ENCODE measurements around the gene GNG12.

GNG12 gene

DNA sequence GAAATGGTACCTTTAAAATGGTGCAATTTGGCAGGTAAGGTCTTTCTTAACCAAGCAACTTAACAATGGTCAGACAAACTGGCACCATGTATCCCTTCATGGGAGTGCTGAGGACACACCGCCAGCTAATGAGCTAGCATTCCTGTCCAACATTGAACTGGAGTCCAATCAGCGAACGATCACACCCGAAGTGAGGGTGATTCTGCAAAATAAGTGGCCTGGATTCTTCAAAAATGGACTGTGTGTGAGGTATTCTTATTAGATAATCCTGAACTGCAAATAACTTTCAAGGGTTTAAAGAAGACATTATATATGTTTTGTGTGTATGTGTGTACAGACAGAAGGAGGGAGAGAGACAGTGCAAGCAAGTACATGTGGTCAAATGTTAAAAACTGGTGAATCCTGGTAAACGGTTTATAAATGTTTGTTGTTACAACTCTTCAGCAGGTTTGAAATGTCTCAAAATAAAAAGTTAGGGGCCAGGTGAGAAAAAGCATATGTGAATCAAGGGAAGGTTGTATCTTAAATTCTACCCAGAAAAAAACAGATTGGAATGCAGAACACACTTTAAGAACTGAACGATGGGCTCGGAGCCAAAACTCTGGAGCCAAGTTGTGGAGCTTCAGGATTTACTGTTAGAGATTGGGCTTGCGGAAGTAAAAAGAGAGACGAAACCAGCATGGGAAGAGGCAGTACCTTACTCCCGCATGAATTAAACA is 127.4 kb downstream of the GNG12 start:
- no peak for DNase-seq (ENCODE audit: low spot score)

DNA sequence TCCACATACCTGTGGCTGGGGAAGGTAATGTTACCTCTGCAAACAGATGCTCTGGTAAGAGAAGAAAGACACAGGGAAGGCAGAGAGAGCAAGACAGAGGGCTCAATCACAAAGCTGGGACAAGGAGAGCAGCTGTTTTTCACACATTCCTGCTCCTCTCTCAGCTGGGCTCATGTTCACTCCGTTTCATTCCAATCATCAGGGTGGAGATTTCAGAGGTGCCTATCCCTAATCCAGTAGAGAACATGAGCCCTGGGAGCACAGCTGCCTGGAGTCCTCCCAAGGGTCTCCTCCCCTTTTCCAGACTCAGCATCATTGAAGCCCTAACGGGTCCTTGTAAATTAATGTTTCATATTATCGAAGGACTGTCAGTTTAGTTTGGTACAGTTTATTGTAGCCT is 128.9 kb downstream of the GNG12 start:
- no peak for DNase-seq (ENCODE audit: low spot score)

DNA sequence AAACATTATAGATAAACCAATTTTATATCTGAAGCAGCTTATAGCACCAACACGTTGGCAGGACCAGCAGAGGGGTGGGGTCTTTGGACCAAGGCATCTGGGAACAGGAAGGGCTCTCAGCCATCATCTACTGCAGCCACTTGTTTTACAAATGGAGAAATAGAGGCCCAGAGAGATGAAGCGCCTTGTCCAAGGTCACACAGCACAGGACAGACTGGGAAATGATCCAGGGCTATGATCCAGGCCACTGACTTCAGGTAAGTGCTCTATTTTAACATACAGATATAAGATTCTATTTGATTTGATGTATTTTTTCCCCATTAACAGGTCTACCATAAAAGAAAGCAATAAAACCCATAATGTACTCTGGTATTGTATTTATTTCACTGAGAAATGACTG is 131.4 kb downstream of the GNG12 start:
- DNase-seq (ENCODE audit: low spot score): no peak

DNA sequence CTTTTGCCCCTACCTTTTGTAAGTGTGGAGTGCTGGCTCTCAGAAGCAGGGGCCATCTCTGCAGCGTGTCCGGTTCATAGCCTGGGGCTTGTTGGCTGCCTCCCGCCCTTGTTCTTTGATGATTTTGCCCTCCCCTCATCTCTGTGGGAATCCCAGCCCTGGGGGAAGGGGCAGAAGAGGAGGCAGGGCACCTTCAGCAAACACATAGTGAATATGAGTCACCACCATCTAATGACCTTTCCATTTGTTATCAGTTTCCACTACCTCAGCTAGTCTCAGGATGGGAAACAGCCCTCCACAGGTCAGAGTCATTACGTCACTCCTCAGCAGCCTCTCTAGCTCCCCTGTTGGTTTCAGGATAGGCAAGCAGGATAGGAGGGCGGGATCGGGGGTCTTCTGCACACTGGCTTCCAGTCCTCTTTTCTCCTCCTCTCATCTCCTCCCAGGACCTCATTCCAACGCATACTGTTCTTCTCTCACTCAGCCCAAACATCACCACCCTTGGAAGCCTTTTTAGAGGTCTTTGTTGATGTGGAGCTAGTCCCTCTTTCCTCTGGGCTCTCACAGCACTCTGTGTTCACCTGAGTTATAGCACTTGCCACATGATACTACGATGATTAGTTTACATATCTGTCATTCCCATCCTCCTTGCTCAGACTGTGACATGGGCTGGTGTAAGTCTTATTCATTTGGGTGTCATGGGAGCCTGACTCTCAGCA is 132.4 kb downstream of the GNG12 start:
- no peak for DNase-seq (ENCODE audit: low spot score)

DNA sequence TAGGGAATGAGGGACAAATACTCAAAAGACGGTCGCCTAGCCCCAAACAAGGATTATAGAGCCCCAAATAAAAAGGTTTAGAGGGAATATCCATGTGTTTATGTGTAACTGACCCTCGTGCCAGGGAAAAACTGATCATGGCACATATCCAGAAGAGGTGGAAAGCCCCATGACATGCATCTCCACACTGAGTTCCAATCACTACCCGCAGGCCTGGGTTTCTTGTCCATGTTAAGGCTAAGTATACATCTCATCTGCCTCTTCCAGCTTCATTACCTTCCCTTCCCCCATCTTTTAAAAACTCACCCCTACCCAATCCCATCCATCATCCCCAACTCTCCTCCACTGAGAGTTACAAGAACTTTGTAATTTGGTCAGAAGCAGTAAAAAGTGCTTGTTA is 133.0 kb downstream of the GNG12 start:
- no peak for DNase-seq (ENCODE audit: low spot score)

DNA sequence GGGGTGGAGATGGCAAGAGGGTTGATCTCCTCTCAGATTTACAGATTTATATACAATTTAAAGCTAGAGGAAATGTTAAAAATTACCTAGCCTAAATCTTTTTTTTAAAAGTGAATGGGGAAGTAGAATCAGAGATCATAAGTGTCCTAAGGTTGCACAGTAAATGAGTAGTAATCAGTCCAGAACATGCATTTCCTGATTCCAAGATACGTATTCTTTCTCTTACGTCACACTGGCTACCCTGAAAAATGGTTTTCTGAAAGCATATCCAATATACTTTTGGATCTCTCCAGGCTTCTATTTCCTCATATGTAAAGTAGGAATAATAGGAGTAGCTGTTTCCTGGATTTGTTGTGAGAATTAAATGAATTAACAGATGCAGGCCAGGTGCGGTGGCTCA is 136.6 kb downstream of the GNG12 start:
- DNase-seq (ENCODE audit: low spot score): no peak

DNA sequence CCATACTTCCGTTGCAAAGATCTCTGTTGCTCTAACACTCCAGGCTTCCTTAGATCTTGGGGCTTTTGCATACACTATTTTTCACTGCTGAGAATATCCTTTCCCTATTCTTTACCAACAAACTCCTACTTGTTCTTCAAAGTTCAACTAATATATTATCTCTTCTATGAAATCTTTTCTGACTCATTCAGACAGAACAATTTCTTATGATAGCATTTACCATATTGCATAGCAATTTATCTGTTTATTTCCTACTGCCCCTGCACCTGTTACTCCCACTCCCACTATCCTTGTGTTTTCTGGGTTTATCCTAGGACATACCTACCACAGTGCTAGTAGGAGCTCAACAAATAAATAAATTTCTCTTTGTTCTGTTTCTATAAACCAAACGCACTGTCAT is 137.3 kb downstream of the GNG12 start:
- no peak for DNase-seq (ENCODE audit: low spot score)

DNA sequence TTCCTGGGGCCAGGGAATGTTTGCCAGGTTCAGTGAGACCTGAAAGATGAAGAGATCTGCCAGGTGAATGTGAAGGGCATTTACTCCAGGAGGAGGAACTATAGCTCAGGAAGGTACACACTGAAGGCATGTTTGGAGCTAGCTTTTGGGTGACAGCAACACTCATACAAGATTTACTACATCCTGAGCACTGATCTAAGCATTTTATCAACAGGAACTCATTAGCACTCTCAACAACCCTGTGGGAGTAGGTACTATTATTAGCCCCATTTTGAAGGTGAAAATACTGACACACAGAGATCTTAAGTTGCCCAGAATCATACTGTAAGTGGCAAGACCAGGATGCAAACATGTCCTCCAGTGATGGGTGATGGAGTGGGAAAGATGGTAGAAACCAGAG is 141.6 kb downstream of the GNG12 start:
- DNase-seq (ENCODE audit: low spot score): no peak

DNA sequence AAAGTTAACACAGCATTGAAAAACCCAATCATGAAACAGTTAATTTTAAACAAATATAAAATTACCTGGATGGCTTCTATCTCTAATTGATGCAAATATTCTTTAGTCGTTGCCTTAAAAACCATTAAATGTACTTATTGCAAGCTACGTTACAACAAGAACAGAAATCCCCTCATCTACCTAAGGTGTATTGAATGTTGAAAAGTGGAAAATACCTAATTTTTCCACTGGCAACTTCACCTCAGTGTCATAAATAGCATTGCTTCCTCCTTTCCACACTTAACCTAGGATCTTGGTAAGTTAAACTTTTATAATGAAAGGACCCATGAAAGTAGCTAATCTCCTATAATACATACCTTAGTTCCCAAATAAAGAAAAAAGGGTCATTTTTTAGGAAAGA is 142.9 kb downstream of the GNG12 start:
- DNase-seq (ENCODE audit: low spot score): no peak

DNA sequence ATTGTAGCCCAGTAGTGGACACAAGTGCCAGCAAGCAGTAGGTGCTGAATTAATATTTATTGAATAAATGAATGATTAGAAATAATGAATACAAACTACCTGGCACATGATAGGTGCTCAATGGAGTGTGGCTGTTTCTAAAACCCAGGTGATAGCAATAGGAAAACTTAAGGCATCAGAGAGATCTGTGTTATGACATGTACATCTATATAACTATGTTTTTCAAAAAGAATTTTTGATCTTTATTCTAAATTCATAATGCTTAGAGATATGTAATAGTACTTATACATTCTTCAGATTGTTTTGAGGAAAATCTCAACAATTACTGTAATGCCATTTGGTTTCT is 143.3 kb downstream of the GNG12 start:
- DNase-seq (ENCODE audit: low spot score): no peak

DNA sequence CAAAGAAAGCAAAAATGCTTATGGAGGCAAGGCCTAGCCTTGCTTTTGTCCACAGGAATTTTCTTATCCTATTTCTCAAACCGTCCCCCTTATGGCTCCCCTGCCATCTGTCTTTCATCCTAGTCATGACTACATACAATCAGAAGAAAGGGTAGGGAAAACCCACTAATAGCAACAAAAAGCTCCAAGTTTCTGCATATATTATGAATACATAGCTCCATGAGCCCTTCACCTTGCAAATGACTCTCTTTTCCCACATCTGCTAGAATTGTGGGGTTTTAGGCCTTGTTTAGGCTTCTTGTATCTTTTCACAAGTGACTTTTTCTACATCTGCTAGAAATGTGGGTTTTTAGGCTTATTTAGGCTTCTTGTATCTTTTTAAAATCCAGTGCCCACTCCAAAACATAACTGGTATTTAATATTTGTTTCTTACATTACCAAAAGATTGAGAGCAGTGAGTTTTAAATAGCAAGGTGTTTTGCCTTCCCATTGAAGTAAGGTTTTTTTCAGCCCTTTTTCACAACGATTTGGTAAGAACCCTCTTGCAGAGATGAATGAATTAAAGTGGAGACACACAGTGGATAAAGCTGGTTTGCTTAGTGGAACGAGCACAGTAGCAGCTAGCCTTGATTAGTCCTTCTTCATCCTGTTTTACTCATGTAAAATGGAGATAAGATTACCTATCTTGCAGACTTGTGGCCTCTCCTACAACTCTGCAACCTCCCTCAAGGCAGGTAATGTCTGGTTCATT is 143.8 kb downstream of the GNG12 start:
- DNase-seq (ENCODE audit: low spot score): no peak

DNA sequence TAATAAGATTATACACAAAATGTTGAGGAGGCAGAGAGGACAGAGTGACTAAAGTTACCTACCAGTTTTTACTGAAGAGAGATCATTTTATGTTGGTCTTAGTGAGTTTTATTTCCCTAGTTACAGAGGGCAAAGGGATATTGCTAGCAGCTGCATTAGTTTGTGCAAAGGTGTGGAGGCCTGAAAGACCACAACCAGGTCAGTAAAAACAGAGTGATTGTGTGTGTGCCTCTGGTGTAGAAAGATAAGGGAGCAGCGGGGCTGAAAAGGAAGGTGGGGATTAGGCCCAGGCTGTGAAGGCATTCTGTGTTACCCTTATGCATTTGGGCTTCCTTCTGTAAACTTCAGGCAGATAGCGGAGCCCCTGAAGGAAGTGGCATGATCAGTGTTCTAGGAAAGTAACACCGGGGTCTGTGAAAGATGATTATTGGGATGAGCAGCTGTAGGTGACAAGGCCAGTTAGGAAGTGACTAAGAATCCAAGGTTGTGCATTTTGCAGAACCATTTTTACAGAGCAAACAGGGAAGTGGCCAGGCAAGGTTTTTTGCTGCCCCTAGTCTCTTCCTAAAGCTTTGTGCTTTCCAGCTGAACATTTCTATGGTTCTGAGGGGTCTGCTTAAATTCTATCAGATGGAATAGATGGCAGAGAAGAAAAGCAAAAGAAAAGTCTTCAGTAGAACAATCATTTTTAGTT is 144.6 kb downstream of the GNG12 start:
- no peak for DNase-seq (ENCODE audit: low spot score)

DNA sequence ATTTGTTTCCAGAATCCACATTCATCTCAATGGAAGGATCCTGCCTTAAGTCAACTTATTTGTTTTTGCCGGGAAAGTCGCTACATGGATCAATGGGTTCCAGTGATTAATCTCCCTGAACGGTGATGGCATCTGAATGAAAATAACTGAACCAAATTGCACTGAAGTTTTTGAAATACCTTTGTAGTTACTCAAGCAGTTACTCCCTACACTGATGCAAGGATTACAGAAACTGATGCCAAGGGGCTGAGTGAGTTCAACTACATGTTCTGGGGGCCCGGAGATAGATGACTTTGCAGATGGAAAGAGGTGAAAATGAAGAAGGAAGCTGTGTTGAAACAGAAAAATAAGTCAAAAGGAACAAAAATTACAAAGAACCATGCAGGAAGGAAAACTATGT is 145.6 kb downstream of the GNG12 start:
- no peak for DNase-seq (ENCODE audit: low spot score)

DNA sequence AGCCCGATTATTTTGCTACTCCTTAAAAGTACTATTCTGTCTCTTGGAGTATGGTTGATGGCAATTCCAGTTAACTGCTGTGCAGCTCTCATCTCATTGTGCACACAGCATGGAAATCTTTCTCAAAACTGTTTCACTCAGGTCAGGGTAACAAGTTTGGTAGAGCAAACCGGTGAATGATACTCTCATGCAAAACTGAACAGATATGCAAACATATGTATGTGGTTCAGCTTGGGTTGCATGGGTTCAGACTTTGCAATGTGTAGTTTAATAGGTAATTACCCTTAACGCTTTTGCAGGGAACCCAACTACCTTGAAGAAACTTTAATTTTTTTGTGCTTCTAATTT is 146.1 kb downstream of the GNG12 start:
- DNase-seq (ENCODE audit: low spot score): no peak

DNA sequence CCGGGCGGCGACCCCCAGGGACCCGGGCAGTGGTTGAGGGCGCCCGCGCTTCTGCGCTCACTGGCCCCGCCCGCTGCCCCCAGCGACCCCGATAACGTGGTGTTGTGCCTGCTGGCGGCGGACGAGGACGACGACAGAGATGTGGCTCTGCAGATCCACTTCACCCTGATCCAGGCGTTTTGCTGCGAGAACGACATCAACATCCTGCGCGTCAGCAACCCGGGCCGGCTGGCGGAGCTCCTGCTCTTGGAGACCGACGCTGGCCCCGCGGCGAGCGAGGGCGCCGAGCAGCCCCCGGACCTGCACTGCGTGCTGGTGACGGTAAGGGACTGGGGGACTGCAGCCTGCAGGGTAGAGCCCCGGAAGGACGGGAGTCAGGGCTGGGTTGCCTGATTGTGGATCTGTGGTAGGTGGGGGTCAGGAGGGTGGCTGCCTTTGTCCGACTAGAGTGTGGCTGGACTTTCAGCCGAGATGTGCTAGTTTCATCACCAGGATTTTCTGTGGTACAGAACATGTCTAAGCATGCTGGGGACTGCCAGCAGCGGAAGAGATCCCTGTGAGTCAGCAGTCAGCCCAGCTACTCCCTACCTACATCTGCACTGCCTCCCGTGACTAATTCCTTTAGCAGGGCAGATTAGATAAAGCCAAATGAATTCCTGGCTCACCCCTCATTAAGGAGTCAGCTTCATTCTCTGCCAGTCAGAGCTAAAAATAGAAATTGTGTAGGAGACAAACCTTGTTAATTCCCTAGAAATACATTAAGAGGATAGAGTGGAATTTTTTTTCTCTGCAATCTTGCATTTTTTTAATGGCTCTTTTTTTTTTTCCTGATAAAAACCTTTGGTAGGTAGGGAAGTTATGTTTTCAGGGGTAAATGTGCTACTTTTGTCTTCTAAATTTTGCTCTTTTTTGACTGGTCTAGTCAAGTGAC is 146.7 kb downstream of the GNG12 start:
- DNase-seq (ENCODE audit: low spot score): peak; percentile 43

DNA sequence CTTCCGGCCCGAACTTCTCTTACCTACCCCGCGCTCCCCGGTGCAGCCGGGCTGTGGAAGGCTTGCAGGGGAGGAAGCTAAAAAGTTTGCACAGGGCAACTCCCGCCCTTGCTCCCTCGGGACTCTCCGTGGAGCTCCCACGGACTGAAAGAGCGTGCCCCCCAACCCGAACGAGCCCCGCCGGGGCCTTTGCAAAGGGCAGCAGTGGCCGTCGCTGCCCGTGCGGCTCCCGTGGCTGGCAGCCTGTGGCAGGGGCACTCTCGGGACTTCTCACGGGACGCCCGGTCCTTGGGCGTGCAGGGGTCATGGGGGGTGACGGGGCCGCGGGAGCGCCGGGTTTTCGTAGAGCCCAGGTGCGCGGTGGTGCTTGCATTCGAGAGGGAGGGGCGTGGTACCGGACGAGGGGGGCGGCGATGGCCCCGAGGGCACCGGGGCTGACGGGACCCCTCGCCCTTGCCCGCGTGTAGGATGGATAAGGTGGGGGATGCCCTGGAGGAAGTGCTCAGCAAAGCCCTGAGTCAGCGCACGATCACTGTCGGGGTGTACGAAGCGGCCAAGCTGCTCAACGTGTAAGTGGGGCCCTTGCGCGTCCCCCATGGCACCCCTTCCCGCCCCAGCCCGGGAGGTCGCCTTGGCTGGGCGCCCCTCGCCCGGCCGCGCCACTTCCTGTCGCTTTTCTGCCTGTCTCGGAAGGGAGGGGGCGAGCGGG is 147.6 kb downstream of the GNG12 start:
- DNase-seq (ENCODE audit: low spot score): peak; percentile 30

DNA sequence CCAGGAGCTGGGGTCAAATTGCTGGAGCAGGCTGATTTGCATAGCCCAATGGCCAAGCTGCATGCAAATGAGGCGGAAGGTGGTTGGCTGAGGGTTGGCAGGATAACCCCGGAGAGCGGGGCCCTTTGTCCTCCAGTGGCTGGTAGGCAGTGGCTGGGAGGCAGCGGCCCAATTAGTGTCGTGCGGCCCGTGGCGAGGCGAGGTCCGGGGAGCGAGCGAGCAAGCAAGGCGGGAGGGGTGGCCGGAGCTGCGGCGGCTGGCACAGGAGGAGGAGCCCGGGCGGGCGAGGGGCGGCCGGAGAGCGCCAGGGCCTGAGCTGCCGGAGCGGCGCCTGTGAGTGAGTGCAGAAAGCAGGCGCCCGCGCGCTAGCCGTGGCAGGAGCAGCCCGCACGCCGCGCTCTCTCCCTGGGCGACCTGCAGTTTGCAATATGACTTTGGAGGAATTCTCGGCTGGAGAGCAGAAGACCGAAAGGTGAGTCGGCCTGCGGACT is 148.2 kb downstream of the GNG12 start, which contains the start of gene GADD45A:
Gene GADD45A (plus strand): TSS at position 135 of the 491 bp plus-strand sequence. CDS start 294 bp downstream, at position 429.
- DNase-seq (ENCODE audit: low spot score): peak; percentile 93

DNA sequence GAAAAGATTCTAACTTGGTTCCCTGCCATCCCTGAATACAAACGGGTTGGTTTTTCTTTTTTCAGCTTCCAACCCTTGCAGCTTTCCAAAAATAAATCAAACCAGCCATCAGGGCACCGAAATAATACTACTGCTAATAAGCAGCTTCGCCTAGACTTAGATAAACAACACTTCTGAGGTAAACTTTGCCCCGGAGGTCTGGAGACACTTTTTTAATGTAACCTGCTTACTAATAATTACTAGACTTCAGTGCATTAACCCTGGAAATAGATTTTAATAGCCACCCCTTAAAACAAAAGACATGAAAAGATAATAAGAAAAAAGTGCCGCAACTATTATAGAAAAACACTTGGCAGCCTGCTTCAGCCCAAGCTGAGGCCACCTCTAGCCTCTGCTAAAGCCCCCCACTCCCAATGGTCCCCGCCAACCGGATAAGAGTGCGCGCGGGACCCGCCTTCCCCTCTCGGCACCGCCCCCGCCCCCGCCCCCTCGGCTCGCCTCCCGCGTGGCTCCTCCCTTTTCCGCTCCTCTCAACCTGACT is 148.7 kb downstream of the GNG12 start:
- no peak for DNase-seq (ENCODE audit: low spot score)

DNA sequence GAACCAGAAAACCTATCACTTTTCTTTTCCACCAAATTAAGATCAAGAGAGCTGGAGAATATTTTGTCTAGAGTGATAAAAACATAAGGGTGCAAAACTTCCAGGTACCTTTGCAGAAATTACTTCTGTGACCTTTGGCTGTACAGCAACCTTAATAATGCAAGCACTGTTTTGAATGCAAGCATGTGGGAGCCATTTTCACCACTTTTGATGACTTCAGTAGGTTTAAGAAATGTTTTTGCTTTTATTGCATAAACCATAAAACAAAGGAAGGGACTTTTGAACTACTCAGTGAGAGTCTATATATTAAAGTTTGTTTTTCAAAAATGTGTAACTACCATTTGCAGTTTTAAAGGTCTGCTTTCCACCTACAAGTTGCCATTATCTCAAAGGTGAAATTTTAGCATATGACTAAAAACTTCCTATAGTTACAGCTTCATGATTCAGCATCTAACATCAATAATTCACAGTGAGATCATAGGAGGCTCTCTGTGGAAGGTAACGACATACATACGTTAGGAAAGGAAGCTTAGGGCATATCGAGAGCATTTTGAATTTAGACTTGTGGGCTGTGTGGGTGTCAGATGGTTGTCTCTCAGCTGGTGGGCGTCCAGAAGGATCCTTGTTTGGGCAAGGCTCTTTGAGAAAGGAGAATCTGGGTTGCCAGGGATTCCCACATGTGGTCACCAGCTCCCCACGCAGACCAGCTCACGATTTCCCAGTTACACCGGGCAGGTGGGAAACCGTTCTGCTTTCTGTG is 149.3 kb downstream of the GNG12 start:
- peak; percentile 16 for DNase-seq (ENCODE audit: low spot score)

DNA sequence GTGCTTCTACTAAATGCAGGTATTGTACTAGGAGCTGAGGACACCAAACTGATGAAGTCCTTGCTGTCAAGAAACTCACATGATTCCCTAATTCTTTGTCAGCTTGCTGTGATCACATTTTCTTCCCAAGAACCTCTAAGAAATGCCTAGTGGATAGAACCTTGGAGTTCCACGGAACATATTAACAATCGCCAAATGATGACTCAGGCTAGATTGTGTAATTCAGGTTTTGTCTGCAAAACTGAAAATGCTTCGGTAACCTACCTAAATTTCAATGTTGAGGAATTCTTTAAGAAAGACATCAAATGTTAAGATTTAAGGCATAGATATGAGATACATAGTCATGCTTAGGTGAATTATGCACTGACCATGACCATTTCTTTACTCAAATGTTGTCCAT is 150.0 kb downstream of the GNG12 start:
- DNase-seq (ENCODE audit: low spot score): no peak
